Measurements from ENCODE around the gene DDX54.

Gene DDX54

GRCh38 chr12:113185180-113186032 is at the start of gene DDX54, which contains the start of gene RITA1:
TSS of gene DDX54 (minus strand) at chr12:113185478. CDS start at chr12:113185451, 27 bp downstream.
TSS of gene RITA1 (plus strand) at chr12:113185721. CDS start at chr12:113186747, 1,026 bp downstream.
- peak; percentile 79 for DNase-seq (ENCODE audit: low spot score)

DNA sequence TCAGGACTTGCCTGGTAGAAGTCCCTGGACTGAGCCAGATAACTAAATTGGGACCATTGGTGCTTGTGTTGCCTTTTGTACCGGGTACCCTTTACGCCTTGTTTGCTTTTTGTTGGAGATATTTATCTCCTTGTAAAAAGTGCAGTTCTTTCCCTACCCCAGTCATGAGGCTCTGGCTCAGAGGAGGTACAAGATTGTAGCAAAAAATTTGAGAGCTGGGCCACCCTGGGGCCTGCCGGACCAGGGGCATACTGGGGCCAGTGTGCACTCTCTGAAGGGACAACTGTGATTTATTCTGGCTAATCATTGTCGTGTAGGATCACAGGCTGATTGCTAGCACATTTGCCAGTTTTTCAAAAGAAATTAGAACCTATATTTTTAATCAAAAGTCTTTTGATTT is 49.2 kb upstream of the DDX54 start:
- no peak for DNase-seq (ENCODE audit: low spot score)

DNA sequence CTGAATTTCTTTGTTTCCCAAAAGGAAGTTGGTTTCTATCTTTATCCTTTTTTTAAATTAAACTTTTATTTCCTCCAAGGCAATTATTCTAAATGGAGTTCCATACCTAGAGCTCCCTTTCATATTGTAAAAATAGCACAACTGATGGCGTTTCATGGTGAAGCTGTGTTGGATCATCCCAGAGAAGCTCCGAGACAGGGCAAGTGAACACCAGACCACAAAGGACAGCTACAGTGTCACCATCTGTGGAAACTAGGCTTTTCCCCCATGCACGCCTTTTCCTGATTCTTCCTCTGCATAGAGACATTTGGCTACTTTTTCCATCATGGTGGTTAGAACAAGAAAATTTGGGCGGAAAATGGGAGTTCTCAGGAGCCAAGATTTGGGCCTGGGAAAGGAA is 48.7 kb upstream of the DDX54 start:
- no peak for DNase-seq (ENCODE audit: low spot score)

DNA sequence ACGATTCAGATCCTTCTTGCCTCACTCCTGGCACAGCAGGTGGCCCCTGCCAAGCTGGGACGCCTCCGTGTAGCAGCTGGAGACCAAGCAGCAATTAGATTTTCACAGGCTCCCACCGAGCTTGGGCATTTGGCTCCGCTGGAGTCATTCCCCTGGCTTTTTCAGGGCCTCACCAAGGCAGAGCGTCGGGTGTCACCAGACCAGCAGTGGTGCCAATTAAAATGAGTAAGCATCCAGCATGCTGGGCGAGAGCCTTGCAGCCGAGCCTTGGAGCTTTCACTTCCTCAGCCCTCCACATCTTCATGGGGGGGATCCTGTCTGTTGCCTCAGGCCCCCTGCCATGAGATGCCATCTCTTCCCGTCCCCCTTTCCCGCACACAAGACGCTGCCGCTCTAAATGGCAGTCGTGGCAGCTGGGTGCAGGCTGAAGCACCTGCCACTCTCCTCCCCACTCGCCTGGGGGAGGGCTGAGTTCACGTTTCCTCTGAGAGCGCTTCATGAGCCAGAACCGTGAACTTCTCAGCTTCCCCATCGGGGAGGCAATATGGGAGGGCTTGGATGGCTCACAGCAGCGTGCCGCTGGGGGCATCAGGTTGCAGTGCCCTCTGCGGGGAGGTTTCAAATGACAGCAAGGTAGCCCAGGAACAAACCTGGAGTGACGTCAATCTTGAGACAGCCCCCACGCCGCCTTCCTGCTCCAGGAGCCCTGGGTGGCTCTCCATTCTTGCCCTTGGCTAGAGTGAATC is 47.7 kb upstream of the DDX54 start:
- DNase-seq (ENCODE audit: low spot score), result peak; percentile 61

GRCh38 chr12:113232089-113232839 is 47.0 kb upstream of the DDX54 start:
- DNase-seq (ENCODE audit: low spot score), result no peak

GRCh38 chr12:113231235-113232088 is 46.2 kb upstream of the DDX54 start:
- DNase-seq (ENCODE audit: low spot score), result no peak

DNA sequence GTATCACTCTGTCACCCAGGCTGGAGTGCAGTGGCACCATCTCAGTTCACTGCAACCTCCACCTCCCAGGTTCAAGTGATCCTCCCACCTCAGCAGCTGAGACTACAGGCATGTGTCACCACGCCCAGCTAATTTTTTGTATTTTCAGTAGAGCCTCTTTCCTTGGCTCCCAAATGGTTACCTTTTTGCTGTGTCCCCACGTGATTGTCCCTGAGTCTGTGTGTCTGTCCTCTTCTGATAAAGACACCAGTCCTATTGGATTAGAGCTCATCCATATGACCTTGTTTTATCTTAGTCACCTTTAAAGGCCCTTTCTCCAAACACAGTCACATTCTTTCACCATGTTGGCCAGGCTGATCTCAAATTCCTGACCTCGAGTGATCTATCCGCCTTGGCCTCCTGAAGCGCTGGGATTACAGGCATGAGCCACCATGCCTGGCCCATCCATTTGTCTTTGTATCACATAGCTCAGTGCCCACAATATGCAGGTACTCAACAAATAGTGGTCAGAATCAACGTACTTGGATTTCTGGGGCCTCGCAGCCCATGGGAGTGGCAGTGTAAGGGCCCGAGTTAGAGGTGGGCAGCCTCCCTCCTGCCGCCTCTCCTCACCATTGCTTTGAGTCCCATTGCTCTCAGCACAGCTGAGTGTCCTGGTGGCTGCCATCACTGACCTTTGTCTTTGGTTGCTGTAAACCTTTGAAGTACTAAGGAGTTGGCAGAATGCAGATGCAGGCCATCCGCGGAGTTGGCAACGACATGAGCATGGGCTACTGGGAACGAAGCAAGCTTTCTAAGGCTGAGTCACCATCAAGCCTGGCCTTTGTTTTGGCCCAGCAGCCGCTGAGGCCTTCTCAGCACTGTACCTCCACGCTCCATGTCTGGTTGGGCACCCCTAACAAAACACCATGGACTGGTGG is 45.3 kb upstream of the DDX54 start:
- no peak for DNase-seq (ENCODE audit: low spot score)

DNA sequence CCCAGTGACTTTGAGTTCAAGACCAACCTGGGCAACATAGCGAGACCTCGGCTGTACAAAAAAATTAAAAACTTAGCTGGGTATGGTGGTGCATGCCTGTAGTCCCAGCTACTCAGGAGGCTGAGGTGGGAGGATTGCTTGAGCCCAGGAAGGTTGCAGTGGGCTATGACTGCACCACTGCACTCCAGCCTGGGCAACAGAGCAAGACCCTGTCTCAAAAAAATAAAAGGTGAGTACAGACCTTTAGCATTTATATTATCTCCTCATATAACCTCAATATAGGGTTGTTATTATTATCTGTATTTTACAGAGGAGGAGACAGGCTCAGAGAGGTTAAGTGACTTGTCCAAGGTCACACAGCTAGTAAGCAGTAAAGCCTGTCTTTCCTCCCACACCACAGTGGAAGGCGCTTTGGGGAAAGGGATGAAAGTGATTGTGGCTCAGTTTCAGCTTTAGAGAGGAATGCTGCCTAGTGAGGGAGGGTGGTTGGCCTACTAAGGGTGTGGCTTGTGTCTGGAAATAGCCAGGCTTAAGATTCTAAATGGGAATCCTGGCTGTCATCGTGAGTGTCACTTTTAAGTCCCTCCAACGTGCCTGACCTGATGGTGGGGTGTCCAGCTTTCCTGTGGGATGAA is 43.2 kb upstream of the DDX54 start:
- DNase-seq (ENCODE audit: low spot score), result no peak

DNA sequence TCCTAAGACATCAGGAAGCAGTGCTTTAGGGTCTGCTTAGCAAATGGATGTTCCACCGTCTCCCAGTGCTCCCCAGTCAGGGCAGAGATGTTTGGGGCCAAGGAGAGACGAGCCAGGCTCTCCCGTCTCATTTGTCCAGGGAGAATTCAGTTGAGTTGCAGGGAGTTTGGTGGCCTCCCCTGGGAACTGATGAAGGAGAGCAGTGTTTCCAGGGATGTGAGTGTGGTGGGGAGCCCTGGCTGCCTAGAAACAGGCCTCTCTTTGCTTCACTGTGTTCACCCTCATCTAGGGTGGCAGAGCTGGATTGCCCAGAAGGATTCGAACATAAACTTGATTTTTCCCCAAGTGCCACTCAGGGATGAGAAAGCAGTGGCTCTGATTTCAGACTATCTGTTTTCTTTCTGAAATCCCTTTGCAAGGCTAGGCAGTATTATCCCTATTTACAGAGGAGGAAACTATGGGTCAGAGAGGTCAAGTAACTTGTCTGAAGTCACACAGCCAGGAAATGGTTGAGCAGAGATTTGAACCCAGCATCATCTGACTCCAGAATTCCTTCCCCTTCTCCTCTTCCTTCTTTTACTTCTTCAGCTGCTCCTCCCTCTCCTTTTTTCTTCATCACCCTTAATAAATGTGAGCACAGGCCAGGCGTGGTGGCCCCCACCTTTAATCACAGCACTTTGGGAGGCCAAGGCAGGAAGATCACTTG is 42.6 kb upstream of the DDX54 start:
- DNase-seq (ENCODE audit: low spot score), result no peak

DNA sequence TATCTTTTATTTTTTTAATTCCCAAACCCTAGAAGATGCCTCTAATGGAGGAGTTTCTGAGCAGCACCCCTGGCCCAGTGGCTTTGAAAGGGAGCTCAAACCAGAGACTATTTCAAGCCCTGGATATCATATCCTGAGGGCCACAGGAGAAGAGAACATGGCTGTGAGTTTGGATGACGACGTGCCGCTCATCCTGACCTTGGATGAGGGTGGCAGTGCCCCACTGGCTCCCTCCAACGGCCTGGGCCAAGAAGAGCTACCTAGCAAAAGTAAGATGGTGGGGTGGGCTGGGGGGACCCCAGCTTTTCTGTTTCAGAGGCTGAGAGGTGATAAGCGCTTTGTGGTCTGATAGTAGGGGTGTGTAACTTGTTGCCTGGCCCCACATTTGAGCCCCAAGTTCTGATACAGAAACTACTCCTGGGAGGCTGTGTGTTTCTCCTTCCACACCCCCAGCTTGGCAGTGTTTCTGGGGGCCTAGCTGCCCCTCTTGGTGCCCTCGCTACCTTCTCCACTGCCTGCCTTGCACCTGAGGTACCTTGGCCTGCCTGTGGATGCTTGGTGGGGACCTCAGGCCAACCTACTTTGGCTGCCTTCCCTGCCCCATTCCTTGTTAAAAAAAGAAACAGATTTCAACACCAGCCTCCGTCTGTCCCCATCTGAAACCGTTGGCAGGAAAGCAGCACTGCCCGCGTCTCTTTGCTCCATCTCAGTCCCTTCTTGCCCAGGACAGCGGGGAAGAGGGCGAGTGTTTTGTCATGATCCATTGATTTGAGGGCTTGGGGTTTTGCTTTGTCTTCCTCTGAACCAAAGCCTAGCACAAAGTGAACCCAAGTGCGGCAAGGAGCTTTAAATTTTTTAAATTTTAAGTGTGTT is 41.7 kb upstream of the DDX54 start:
- DNase-seq (ENCODE audit: low spot score), result no peak

DNA sequence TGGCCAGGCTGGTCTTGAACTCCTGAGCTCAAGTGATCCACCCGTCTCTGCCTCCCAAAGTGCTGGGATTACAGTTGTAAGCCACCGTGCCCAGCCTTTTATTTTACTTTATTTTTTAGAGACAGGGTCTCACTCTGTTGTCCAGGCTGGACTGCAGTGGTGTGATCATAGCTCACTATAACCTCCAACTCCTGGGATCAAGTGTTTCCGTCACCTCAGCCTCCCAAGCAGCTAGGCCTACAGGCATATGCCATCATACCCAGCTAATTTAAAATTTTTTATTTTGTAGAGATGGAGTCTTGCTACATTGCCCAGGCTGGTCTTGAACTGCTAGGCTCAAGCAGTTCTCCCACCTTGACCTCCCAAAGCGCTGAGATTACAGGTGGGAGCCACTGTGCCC is 39.7 kb upstream of the DDX54 start:
- DNase-seq (ENCODE audit: low spot score), result no peak

- DNase-seq (ENCODE audit: low spot score), result no peak
Observed at GRCh38 chr12:113222730-113223531, 37.7 kb upstream of the DDX54 start.

- no peak for DNase-seq (ENCODE audit: low spot score)
Observed at GRCh38 chr12:113221997-113222729, 36.9 kb upstream of the DDX54 start.

DNA sequence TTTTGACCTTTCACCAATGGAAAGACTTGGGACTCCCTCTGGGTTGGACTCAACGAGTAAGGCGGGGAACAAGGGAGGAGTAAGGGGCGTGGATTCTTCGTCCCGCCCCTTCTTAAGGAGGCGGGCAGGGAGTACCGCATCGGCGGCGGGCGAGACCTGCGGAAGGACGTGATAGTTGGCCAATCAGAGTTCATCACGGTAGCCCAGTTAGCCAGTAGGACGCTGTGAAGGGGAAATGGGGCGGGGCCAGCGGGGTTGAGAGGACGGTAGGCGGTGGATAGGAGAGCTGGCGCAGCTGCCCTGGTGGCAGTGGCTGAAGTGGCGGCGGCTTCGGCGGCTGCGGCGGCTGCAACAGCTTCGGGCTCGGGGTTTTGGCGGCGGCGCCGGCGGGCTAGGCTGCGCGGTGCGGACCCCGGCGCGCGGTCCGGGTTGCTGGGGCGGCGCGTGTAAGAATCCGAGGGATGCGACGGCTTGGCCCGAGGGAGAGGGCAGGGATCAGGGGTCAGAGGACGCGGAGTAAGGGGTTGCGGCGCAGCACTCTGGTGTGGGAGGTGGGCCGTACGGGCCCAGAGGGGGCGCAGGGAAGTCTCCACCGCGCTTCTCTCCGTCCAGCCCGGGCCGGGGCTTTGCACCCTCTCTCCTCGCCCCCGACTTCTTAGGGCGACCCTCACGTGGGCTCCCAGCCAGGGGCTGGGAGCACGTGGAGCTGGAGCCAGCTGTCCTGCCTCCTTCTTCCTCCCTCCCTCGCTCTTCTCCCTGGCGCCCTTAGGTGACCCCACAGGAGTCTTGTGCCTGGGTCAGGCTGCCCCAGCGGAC is 36.1 kb upstream of the DDX54 start, which contains the start of gene TPCN1:
Gene TPCN1, plus strand, starts transcription at position 284 of the 816 bp plus-strand sequence. CDS start 5,389 bp downstream, outside the sequence.
- DNase-seq (ENCODE audit: low spot score), result peak; percentile 99

DNA sequence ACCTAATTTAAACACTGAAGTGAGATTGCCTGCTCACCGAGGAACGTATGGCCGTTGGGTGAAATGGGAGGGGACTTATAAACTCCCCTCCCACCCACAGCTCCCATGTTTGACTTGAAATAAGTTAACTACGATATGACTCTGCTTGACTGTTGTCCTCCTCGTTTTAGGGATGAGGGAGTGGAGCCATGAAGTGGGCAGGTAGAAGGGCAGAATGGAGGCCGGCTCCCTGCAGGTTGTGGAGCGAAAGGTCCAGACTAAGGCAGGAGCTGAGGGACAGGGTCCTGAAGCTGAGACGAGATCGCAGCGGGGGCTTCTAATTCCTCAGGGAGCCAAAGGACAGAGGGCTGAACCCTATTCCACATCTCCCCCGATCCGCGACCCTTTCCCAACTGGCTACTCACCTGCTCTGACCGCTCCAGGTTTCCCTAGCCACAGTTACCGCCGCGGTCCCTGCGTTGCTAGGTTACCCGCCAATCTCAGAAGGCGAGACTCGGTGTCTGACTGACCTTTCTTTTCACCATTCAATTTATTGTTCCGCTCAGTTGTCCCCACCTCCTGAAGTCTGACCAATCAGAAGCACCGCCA is 35.4 kb upstream of the DDX54 start:
- no peak for DNase-seq (ENCODE audit: low spot score)

Measured in CD4-positive, alpha-beta T cell treated with Interleukin-15 for 4 hours (primary cell).